Testis (tissue), 2 donors: Measurements from ENCODE around the gene SIVA1.

Source experiments
- CTCF ChIP-seq, 3 experiments: fragments of 450-650 bp in 2 of 3; fragments of 200-600 bp in 1 of 3; sonication (generic) in 1 of 3; IDR thresholded peaks; one replicate each; pipeline ENCODE4 v1.5.1; 2016 to 2019; ENCODE audit warnings: antibody characterized with exemption in 3 of 3, mild to moderate bottlenecking in 2 of 3, moderate library complexity in 1 of 3
- POLR2A ChIP-seq: fragments of 450-650 bp; IDR thresholded peaks from one replicate; pipeline ENCODE4 v1.6.1; 2017; ENCODE audit warnings: antibody characterized with exemption, mild to moderate bottlenecking, moderate library complexity

DNA sequence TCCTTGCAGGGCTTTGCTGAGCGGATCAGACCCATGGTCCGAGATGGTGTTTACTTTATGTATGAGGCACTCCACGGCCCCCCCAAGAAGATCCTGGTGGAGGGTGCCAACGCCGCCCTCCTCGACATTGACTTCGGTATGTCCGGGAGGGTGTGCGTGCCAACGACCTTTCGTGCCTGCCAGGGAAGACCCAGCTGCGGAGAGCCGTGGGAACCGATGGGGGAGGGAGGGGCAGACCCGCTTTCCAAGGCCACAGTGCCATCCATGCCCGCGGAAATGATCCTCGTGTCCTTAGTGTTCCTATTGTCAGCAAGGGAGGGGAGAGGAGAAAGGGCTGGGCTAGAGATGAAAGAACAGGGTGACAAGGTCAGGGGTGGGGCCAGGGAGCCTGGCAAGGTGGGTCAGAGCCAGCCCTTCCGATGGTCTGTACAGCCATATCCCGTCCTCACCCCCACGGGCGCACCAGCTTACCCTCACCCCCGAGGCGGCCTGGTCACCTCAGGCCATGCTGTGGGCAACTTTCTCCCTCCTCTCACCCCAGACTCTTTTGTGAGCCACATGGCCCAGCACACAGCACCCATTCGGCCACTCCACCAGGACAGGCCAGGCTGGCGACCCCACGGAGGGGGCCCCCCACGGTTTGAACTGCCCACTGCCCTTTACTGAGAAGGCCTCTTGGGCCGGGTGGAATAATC lies 11.7 kb upstream of the SIVA1 start:
- TF ChIP-seq CTCF (IDR thresholded peaks at IDR 0.05) (no peak), POLR2A (no peak)
